GM18870 (cell line): ENCODE data around the gene SCD5.

Experiments
- ATAC-seq: cut with Tn5 transposase; IDR thresholded peaks from one replicate; pipeline ENCODE4 v1.9.1; 2021; ENCODE audit warnings: moderate library complexity; ENCODE audit not compliant: unreplicated experiment

SCD5 gene

GRCh38 chr4:82797405-82798111, 1.0 kb downstream of the SCD5 start:
- ATAC-seq: no peak

GRCh38 chr4:82797040-82797404, 1.6 kb downstream of the SCD5 start:
- no peak for ATAC-seq

- ATAC-seq: no peak
Observed at GRCh38 chr4:82792912-82793649, 5.5 kb downstream of the SCD5 start.

- ATAC-seq: no peak
Observed at GRCh38 chr4:82791179-82791578, 7.4 kb downstream of the SCD5 start.

- no peak for ATAC-seq
Observed at GRCh38 chr4:82790060-82790660, 8.4 kb downstream of the SCD5 start.

- ATAC-seq: no peak
Observed at GRCh38 chr4:82789025-82789776, 9.4 kb downstream of the SCD5 start.

- ATAC-seq: no peak
Observed at GRCh38 chr4:82787342-82787741, 11.3 kb downstream of the SCD5 start.

GRCh38 chr4:82786828-82787227, 11.8 kb downstream of the SCD5 start:
- ATAC-seq: no peak

GRCh38 chr4:82785611-82786400, 12.8 kb downstream of the SCD5 start:
- no peak for ATAC-seq

- no peak for ATAC-seq
Observed at GRCh38 chr4:82784681-82785610, 13.7 kb downstream of the SCD5 start.

GRCh38 chr4:82782626-82783345, 15.8 kb downstream of the SCD5 start:
- no peak for ATAC-seq

GRCh38 chr4:82780752-82781231, 17.8 kb downstream of the SCD5 start:
- ATAC-seq: no peak

- no peak for ATAC-seq
Observed at GRCh38 chr4:82780170-82780751, 18.3 kb downstream of the SCD5 start.

- no peak for ATAC-seq
Observed at GRCh38 chr4:82779032-82779431, 19.6 kb downstream of the SCD5 start.

GRCh38 chr4:82777857-82778525, 20.6 kb downstream of the SCD5 start:
- ATAC-seq: no peak

GRCh38 chr4:82776925-82777542, 21.6 kb downstream of the SCD5 start:
- ATAC-seq: no peak

- ATAC-seq: no peak
Observed at GRCh38 chr4:82775243-82775642, 23.4 kb downstream of the SCD5 start.
